Muscle of leg (tissue), 16 donors: ENCODE measurements around the gene ISG20L2. TPM values are rescaled to one million over a fixed set of nuclear protein-coding genes. Genes with fewer than 3 reads are reported as not detected.

Experiments
- DNase-seq: peaks from one replicate; pipeline ENCODE4 v3.0.0; 2013
- H3K27ac ChIP-seq: one replicate; pipeline ENCODE4 v1.5.1; 2013; ENCODE audit warnings: mild to moderate bottlenecking, low read length, control low read depth
- H3K27me3 ChIP-seq: one replicate; pipeline ENCODE4 v1.6.1; 2013; ENCODE audit warnings: low read length; ENCODE audit not compliant: control insufficient read depth, insufficient read depth
- H3K36me3 ChIP-seq: one replicate; pipeline ENCODE4 v1.6.1; 2013; ENCODE audit warnings: low read length; ENCODE audit not compliant: control insufficient read depth, insufficient read depth
- H3K4me1 ChIP-seq: one replicate; pipeline ENCODE4 v1.6.1; 2013; ENCODE audit warnings: low read length; ENCODE audit not compliant: control insufficient read depth, insufficient read depth
- H3K4me3 ChIP-seq: one replicate; pipeline ENCODE4 v1.5.1; 2013; ENCODE audit warnings: low read length, control low read depth
- H3K9me3 ChIP-seq: replicated peaks from 2 replicates; pipeline ENCODE4 v1.6.1; 2013; ENCODE audit warnings: low read depth, low read length; ENCODE audit not compliant: control insufficient read depth
- WGBS: methylation state at CpG from one replicate; pipeline ENCODE4 v1.1.5; 2013; ENCODE audit warnings: missing lambda C conversion rate; ENCODE audit not compliant: insufficient coverage; 5-methylcytosine and 5-hydroxymethylcytosine counted together
- long read RNA-seq, 11 donors: transcript quantifications; one replicate each; lab custom pipeline, GENCODE V29; 2026
- polyA plus RNA-seq, 8 donors: library from polyadenylated mRNA; unstranded; fragments of 120-200 nt; gene quantifications; one replicate each; pipeline versions ENCODE4 v1.2.1 to v1.2.3, GENCODE V29; 2013; ENCODE audit warnings: inconsistent platforms in 1 of 8, low replicate concordance in 1 of 8; ENCODE audit not compliant: insufficient read length in 8 of 8, insufficient read depth in 1 of 8
- total RNA-seq: library from RNA; stranded (reverse); fragments of 120-200 nt; gene quantifications from one replicate; pipeline ENCODE4 v1.2.4, GENCODE V29; 2013

The ISG20L2 gene
- total RNA-seq = 14.0 TPM
- 10 to 100 TPM; 20.7 to 29.4 (median 25.3) TPM for polyA plus RNA-seq
- long read RNA-seq, donor 1, transcript ISG20L2-201 (3 exons, 3,303 nt) = major isoform, 6 of 8 reads
- long read RNA-seq, donor 1, partial matches to known transcripts = 0 of 8 reads
- long read RNA-seq, donor 1, other reads (novel, unspliced or antisense) = 0 of 8 reads
- long read RNA-seq, donor 2, partial matches to known transcripts = 0 of 4 reads
- long read RNA-seq, donor 2, other reads (novel, unspliced or antisense) = 0 of 4 reads
- long read RNA-seq, donor 3, transcript ISG20L2-202 (4 exons, 2,310 nt) = major isoform, 9 of 19 reads
- long read RNA-seq, donor 3, transcript ISG20L2-201 (3 exons, 3,303 nt) = major isoform, 9 of 19 reads
- long read RNA-seq, donor 3, partial matches to known transcripts = 0 of 19 reads
- long read RNA-seq, donor 3, other reads (novel, unspliced or antisense) = 0 of 19 reads
- long read RNA-seq, donor 4, transcript ISG20L2-201 (3 exons, 3,303 nt) = major isoform, 5 of 6 reads
- long read RNA-seq, donor 4, partial matches to known transcripts = 0 of 6 reads
- long read RNA-seq, donor 4, other reads (novel, unspliced or antisense) = 0 of 6 reads
- long read RNA-seq, donor 5, transcript ISG20L2-202 (4 exons, 2,310 nt) = minor isoform, 7 of 32 reads
- long read RNA-seq, donor 5, transcript ISG20L2-201 (3 exons, 3,303 nt) = major isoform, 8 of 32 reads
- long read RNA-seq, donor 5, transcript ISG20L2-206 (2 exons, 872 nt) = minor isoform, 6 of 32 reads
- long read RNA-seq, donor 5, partial matches to known transcripts = 10 of 32 reads
- long read RNA-seq, donor 5, other reads (novel, unspliced or antisense) = 0 of 32 reads
- long read RNA-seq, donor 6, transcript ISG20L2-201 (3 exons, 3,303 nt) = major isoform, 9 of 34 reads
- long read RNA-seq, donor 6, transcript ISG20L2-202 (4 exons, 2,310 nt) = minor isoform, 6 of 34 reads
- long read RNA-seq, donor 6, partial matches to known transcripts = 18 of 34 reads
- long read RNA-seq, donor 6, other reads (novel, unspliced or antisense) = 0 of 34 reads
- long read RNA-seq, donor 7, transcript ISG20L2-201 (3 exons, 3,303 nt) = major isoform, 8 of 15 reads
- long read RNA-seq, donor 7, partial matches to known transcripts = 0 of 15 reads
- long read RNA-seq, donor 7, other reads (novel, unspliced or antisense) = 0 of 15 reads
- long read RNA-seq, donor 8, transcript ISG20L2-201 (3 exons, 3,303 nt) = major isoform, 5 of 22 reads
- long read RNA-seq, donor 8, partial matches to known transcripts = 14 of 22 reads
- long read RNA-seq, donor 8, other reads (novel, unspliced or antisense) = 0 of 22 reads
- long read RNA-seq, donor 9, transcript ISG20L2-201 (3 exons, 3,303 nt) = major isoform, 5 of 14 reads
- long read RNA-seq, donor 9, partial matches to known transcripts = 5 of 14 reads
- long read RNA-seq, donor 9, other reads (novel, unspliced or antisense) = 0 of 14 reads
- long read RNA-seq, donor 10, transcript ISG20L2-201 (3 exons, 3,303 nt) = major isoform, 6 of 16 reads
- long read RNA-seq, donor 10, transcript ISG20L2-202 (4 exons, 2,310 nt) = minor isoform, 5 of 16 reads
- long read RNA-seq, donor 10, partial matches to known transcripts = 0 of 16 reads
- long read RNA-seq, donor 10, other reads (novel, unspliced or antisense) = 0 of 16 reads
- long read RNA-seq, donor 11, transcript ISG20L2-201 (3 exons, 3,303 nt) = major isoform, 9 of 18 reads
- long read RNA-seq, donor 11, partial matches to known transcripts = 5 of 18 reads
- long read RNA-seq, donor 11, other reads (novel, unspliced or antisense) = 0 of 18 reads

- peak; percentile 99 for DNase-seq
- H3K27me3 ChIP-seq = no peaks in the 10 kb centered on the region
- H3K36me3 ChIP-seq = peaks cover 34% of the 10 kb centered on the region
- peaks cover 37% of the 10 kb centered on the region for H3K4me1 ChIP-seq
- under 1% methylated on average over 30 of the region's 57 CpGs for WGBS
- H3K9me3 ChIP-seq = no peaks in the 10 kb centered on the region
- H3K4me3 ChIP-seq = peak within 1 kb of the TSS; percentile 92
- peak within 1 kb of the TSS; percentile 99 for H3K27ac ChIP-seq
Observed at GRCh38 chr1:156728599-156729462, at the start of gene ISG20L2. Gene ISG20L2, minus strand, starts transcription at chr1:156728766. Its CDS starts 1,114 bp downstream, at chr1:156727652.

GRCh38 chr1:156777573-156777972 lies 49.0 kb upstream of the ISG20L2 start:
- 73% methylated on average over 1 of the region's 1 CpG for WGBS
- H3K9me3 ChIP-seq = no peaks in the 10 kb centered on the region
- no peak overlapping the region for H3K27ac ChIP-seq
- H3K27me3 ChIP-seq = no peaks in the 10 kb centered on the region
- H3K4me1 ChIP-seq = peaks cover 4% of the 10 kb centered on the region
- H3K4me3 ChIP-seq = no peak overlapping the region
- no peak for DNase-seq
- peaks cover 14% of the 10 kb centered on the region for H3K36me3 ChIP-seq

DNA sequence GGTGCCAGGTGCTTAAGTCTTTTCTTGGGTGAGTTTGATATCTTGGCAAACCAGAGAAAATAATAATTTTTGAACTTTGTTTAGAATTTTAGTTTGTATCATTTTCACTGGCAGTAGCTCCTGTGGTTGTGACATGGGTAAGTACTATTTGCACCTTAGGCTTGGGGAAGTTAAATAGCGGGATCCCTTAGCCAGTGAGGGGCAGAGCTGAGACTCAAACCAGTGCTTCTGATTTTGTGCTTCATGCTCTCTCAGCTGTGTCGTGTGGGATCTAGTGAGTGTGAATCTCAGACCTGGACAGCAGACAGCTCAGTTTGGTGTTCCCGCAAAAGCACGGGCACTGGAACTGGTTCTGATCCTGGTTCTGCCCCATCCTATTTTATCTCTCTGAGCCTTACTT lies 48.4 kb upstream of the ISG20L2 start:
- Histone ChIP-seq H3K4me1 (peaks cover 5% of the 10 kb centered on the region), H3K27me3 (no peaks in the 10 kb centered on the region), H3K36me3 (peaks cover 10% of the 10 kb centered on the region), H3K27ac (no peak overlapping the region), H3K4me3 (no peak overlapping the region), H3K9me3 (no peaks in the 10 kb centered on the region)
- 100% methylated on average over 1 of the region's 4 CpGs for WGBS
- DNase-seq = no peak

- 88% methylated on average over 3 of the region's 5 CpGs for WGBS
- Histone ChIP-seq H3K9me3 (no peaks in the 10 kb centered on the region), H3K36me3 (peaks cover 9% of the 10 kb centered on the region), H3K4me3 (no peak overlapping the region), H3K27me3 (no peaks in the 10 kb centered on the region), H3K27ac (no peak overlapping the region), H3K4me1 (peaks cover 9% of the 10 kb centered on the region)
- no peak for DNase-seq
Observed at GRCh38 chr1:156775799-156776198, 47.2 kb upstream of the ISG20L2 start.

DNA sequence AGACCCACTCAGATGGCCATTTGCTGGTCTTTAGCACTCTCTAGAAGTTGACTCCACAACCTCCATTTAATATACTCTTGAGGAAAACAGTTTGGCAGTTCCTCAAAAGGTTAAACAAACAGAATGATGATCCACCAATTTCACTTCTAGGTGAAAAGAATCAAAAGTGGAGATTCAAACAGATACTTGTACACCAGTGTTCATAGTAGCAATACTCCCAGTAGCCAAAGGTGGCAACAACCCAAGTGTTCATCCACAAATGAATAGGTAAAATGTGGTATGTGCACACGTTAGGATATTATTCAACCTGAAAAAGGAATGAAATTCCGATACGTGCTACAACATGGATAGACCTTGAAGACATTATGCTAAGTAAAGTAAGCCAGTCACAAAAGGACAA lies 45.0 kb upstream of the ISG20L2 start:
- Histone ChIP-seq H3K36me3 (peaks cover 13% of the 10 kb centered on the region), H3K9me3 (no peaks in the 10 kb centered on the region), H3K27me3 (no peaks in the 10 kb centered on the region), H3K27ac (no peak overlapping the region), H3K4me1 (peaks cover 15% of the 10 kb centered on the region), H3K4me3 (no peak overlapping the region)
- DNase-seq = no peak
- WGBS = no CpG with 5 or more reads among the region's 3 CpGs

DNA sequence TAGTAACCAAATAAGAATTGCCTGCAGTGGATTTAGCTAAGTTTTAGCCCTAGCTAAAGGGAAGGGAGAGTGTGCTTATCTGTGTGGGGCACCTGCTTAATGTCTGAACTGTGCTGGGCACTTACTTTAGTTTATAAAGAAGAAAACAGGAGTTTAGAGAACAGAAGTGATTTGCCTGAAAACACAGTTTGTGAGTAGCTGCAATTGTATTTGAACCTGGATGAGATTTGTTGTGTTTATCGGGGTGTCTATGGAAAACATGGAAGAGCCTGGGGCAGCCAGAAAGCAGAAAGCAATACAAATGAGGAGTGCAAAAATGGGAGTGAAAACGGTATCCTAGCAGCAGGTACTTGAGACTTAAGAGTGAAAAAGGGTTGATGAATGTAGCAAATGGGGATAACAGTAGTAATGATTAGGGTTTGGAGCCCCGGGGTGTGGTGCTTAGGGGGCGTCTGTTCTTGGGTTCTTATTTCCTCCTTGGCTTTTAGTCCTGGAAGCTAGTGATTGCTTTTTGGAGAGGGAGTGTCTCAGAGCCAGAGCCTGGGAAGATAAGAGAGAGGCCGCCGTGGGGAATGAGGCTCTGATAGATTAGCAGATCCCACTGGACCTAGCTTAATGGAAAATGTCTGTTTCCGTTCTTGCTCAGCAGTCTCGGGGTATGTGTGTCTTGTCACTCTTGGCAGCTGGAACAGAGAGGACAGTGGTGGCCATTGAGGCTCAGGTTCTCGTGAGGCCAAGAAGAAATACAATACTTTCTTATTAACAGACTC lies 44.3 kb upstream of the ISG20L2 start:
- 36% methylated on average over 6 of the region's 9 CpGs for WGBS
- Histone ChIP-seq H3K4me1 (peaks cover 20% of the 10 kb centered on the region), H3K27ac (no peak overlapping the region), H3K9me3 (no peaks in the 10 kb centered on the region), H3K36me3 (peaks cover 13% of the 10 kb centered on the region), H3K27me3 (no peaks in the 10 kb centered on the region), H3K4me3 (no peak overlapping the region)
- DNase-seq = peak; percentile 49

DNA sequence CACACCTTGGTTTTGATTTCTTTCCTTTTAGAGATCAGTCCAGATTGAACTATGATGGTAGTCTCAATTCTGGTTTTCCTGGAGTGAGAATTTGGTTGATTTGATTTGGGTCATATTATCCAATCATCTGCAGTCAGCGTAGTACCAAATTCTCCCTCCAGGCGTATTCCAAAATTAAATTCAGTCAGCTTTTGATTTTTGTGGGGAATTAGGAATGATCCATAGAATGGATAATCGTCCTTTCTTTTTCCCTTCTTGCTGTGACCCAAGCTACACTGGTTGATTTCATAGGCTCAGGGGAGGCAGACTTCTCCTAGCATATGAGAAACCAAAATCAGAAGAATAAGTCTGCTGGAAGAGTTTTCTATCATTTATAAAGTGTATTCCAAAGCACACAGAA lies 43.7 kb upstream of the ISG20L2 start:
- no peak for DNase-seq
- Histone ChIP-seq H3K9me3 (no peaks in the 10 kb centered on the region), H3K27me3 (no peaks in the 10 kb centered on the region), H3K4me3 (no peak overlapping the region), H3K27ac (no peak overlapping the region), H3K4me1 (peaks cover 20% of the 10 kb centered on the region), H3K36me3 (peaks cover 13% of the 10 kb centered on the region)
- WGBS = no CpG with 5 or more reads among the region's 3 CpGs

- H3K27ac ChIP-seq = no peak overlapping the region
Observed at GRCh38 chr1:156768610-156769295, 40.2 kb upstream of the ISG20L2 start.

More at GRCh38 chr1:156768610-156769295, 40.2 kb upstream of the ISG20L2 start:
- 18% methylated on average over 3 of the region's 8 CpGs for WGBS
- peaks cover 28% of the 10 kb centered on the region for H3K4me1 ChIP-seq
- no peaks in the 10 kb centered on the region for H3K27me3 ChIP-seq
- no peak for DNase-seq
- H3K9me3 ChIP-seq = no peaks in the 10 kb centered on the region
- H3K36me3 ChIP-seq = peaks cover 13% of the 10 kb centered on the region
- H3K4me3 ChIP-seq = peak overlapping the region; percentile 86
